SK-N-SH treated with all-trans-retinoic acid at 6 μM for 48 hours (cell line): ENCODE data around the gene DIP2C.

Source experiments
- ATAC-seq: fragments of 200-7000 bp; cut with Tn5 transposase; 3 replicates; pipeline ENCODE4 v1.9.1; 2020; ENCODE audit warnings: mild to moderate bottlenecking, moderate library complexity
- ARNTL ChIP-seq: fragments of 450-650 bp; formaldehyde crosslinking; IDR thresholded peaks from 2 replicates; pipeline ENCODE4 v1.5.0; 2020; ENCODE audit warnings: low read depth, mild to moderate bottlenecking, moderate library complexity, borderline replicate concordance
- BACH2 ChIP-seq: fragments of 250-450 bp; sonication (Bioruptor Pico); IDR thresholded peaks from 2 replicates; pipeline ENCODE4 v1.9.0; 2021; ENCODE audit warnings: mild to moderate bottlenecking, borderline replicate concordance
- CREB5 ChIP-seq: fragments of 250-450 bp; sonication (Bioruptor Pico); IDR thresholded peaks from 2 replicates; pipeline ENCODE4 v1.5.1; 2020; ENCODE audit warnings: low read depth, mild to moderate bottlenecking, moderate library complexity
- CSDC2 ChIP-seq: fragments of 250-450 bp; sonication (Bioruptor Pico); IDR thresholded peaks from 2 replicates; pipeline ENCODE4 v1.5.0; 2020; ENCODE audit warnings: mild to moderate bottlenecking, moderate library complexity
- CSRNP3 ChIP-seq: fragments of 250-450 bp; sonication (Bioruptor Pico); IDR thresholded peaks from 2 replicates; pipeline ENCODE4 v1.5.1; 2021; ENCODE audit warnings: mild to moderate bottlenecking, moderate library complexity
- ESRRG ChIP-seq: fragments of 250-450 bp; sonication (Bioruptor Pico); IDR thresholded peaks from 2 replicates; pipeline ENCODE4 v1.6.1; 2021; ENCODE audit warnings: mild to moderate bottlenecking
- GLIS3 ChIP-seq: fragments of 250-450 bp; sonication (Bioruptor Pico); IDR thresholded peaks from 2 replicates; pipeline ENCODE4 v1.5.0; 2020; ENCODE audit warnings: mild to moderate bottlenecking, moderate library complexity
- ISL1 ChIP-seq: fragments of 250-450 bp; sonication (Bioruptor Pico); IDR thresholded peaks from 2 replicates; pipeline ENCODE4 v2.1.2; 2022; ENCODE audit warnings: mild to moderate bottlenecking, moderate library complexity
- OSR1 ChIP-seq: fragments of 250-450 bp; sonication (Bioruptor Pico); IDR thresholded peaks from 2 replicates; pipeline ENCODE4 v1.8.0; 2022; ENCODE audit warnings: moderate library complexity, mild to moderate bottlenecking, inconsistent platforms
- PATZ1 ChIP-seq: fragments of 250-450 bp; sonication (Bioruptor Pico); IDR thresholded peaks from 2 replicates; pipeline ENCODE4 v1.8.0; 2020; ENCODE audit warnings: mild to moderate bottlenecking, moderate library complexity, borderline replicate concordance
- POU6F1 ChIP-seq: fragments of 250-450 bp; sonication (Bioruptor Pico); IDR thresholded peaks from 2 replicates; pipeline ENCODE4 v1.8.0; 2021; ENCODE audit warnings: low read depth, mild to moderate bottlenecking, moderate library complexity, borderline replicate concordance
- RARB ChIP-seq: fragments of 250-450 bp; sonication (Bioruptor Pico); IDR thresholded peaks from 2 replicates; pipeline ENCODE4 v1.8.0; 2021; ENCODE audit warnings: mild to moderate bottlenecking, moderate library complexity
- SNAI2 ChIP-seq: fragments of 250-450 bp; sonication (Bioruptor Pico); IDR thresholded peaks from 2 replicates; pipeline ENCODE4 v1.5.0; 2020; ENCODE audit warnings: mild to moderate bottlenecking, moderate library complexity
- TCF4 ChIP-seq: fragments of 250-450 bp; sonication (Bioruptor Pico); IDR thresholded peaks from 2 replicates; pipeline ENCODE4 v1.8.0; 2021; ENCODE audit warnings: mild to moderate bottlenecking, moderate library complexity, borderline replicate concordance
- TOX ChIP-seq: fragments of 250-450 bp; sonication (Bioruptor Pico); IDR thresholded peaks from 2 replicates; pipeline ENCODE4 v1.8.0; 2021; ENCODE audit warnings: mild to moderate bottlenecking, moderate library complexity, borderline replicate concordance
- ZC3H10 ChIP-seq: fragments of 250-450 bp; sonication (Bioruptor Pico); IDR thresholded peaks from 2 replicates; pipeline ENCODE4 v1.5.1; 2021; ENCODE audit warnings: mild to moderate bottlenecking, moderate library complexity
- ZFP3 ChIP-seq: fragments of 250-450 bp; sonication (Bioruptor Pico); IDR thresholded peaks from 2 replicates; pipeline ENCODE4 v1.5.0; 2020; ENCODE audit warnings: mild to moderate bottlenecking, moderate library complexity
- ZFP30 ChIP-seq: fragments of 450-650 bp; formaldehyde crosslinking; IDR thresholded peaks from 2 replicates; pipeline ENCODE4 v1.5.0; 2022; ENCODE audit warnings: mild to moderate bottlenecking, moderate library complexity
- ZNF565 ChIP-seq: fragments of 450-650 bp; formaldehyde crosslinking; conservative IDR thresholded peaks from 2 replicates; pipeline ENCODE4 v1.5.0; 2020; ENCODE audit warnings: low read depth, mild to moderate bottlenecking, moderate library complexity
- ZNF70 ChIP-seq: fragments of 450-650 bp; formaldehyde crosslinking; IDR thresholded peaks from 2 replicates; pipeline ENCODE4 v1.5.0; 2020; ENCODE audit warnings: mild to moderate bottlenecking, moderate library complexity
- ZNF8 ChIP-seq: fragments of 450-650 bp; formaldehyde crosslinking; IDR thresholded peaks from 2 replicates; pipeline ENCODE4 v1.5.0; 2020; ENCODE audit warnings: mild to moderate bottlenecking, moderate library complexity

The DIP2C gene

GRCh38 chr10:693506-693905, 4.0 kb upstream of the DIP2C start:
- ATAC-seq: no peak
- TF ChIP-seq ZFP3 (CRISPR knock-in tag) (no peak), ESRRG (no peak), OSR1 (CRISPR knock-in tag) (no peak), ZNF565 (no peak), ZC3H10 (CRISPR knock-in tag) (no peak)

GRCh38 chr10:692682-693351, 3.3 kb upstream of the DIP2C start:
- no peak for TF ChIP-seq ZNF565
- TF ChIP-seq TCF4 (CRISPR knock-in tag): no peak
- no peak for TF ChIP-seq ZNF8 (CRISPR knock-in tag)
- TF ChIP-seq ZC3H10 (CRISPR knock-in tag): no peak
- no peak for TF ChIP-seq RARB (CRISPR knock-in tag)
- TF ChIP-seq SNAI2 (CRISPR knock-in tag): no peak
- no peak for TF ChIP-seq CSDC2 (CRISPR knock-in tag)
- TF ChIP-seq ESRRG: no peak
- no peak for TF ChIP-seq ZFP3 (CRISPR knock-in tag)
- TF ChIP-seq ZFP30 (CRISPR knock-in tag): no peak
- TF ChIP-seq ISL1 (CRISPR knock-in tag): no peak
- TF ChIP-seq CREB5 (CRISPR knock-in tag): no peak
- no peak for TF ChIP-seq POU6F1
- no peak for TF ChIP-seq GLIS3
- no peak for TF ChIP-seq TOX (CRISPR knock-in tag)
- TF ChIP-seq ZNF70: no peak
- no peak for ATAC-seq

- ATAC-seq: no peak
- TF ChIP-seq OSR1 (CRISPR knock-in tag) (no peak), BACH2 (CRISPR knock-in tag) (no peak), ZC3H10 (CRISPR knock-in tag) (no peak), ARNTL (no peak), CREB5 (CRISPR knock-in tag) (no peak), CSDC2 (CRISPR knock-in tag) (no peak), ZFP30 (CRISPR knock-in tag) (no peak), SNAI2 (CRISPR knock-in tag) (no peak), ZNF8 (CRISPR knock-in tag) (no peak)
- TF ChIP-seq, all 23 proteins: peak for 0
Measured at GRCh38 chr10:691216-691615, 1.7 kb upstream of the DIP2C start.

GRCh38 chr10:690372-691161, 1.1 kb upstream of the DIP2C start:
- ATAC-seq: peak; percentile 8; the same call in 2 of the 3 replicates
- TF ChIP-seq GLIS3 (no peak), OSR1 (CRISPR knock-in tag) (no peak), SNAI2 (CRISPR knock-in tag) (no peak), ZFP30 (CRISPR knock-in tag) (no peak), CSRNP3 (CRISPR knock-in tag) (no peak), ISL1 (CRISPR knock-in tag) (no peak), BACH2 (CRISPR knock-in tag) (no peak), POU6F1 (no peak), TCF4 (CRISPR knock-in tag) (no peak), CSDC2 (CRISPR knock-in tag) (no peak), PATZ1 (CRISPR knock-in tag) (no peak), ESRRG (no peak), RARB (CRISPR knock-in tag) (no peak), TOX (CRISPR knock-in tag) (no peak)
